Natural killer cell (primary cell): ENCODE results near the gene GPR31. TPM values are rescaled to one million over a fixed set of nuclear protein-coding genes. Genes with fewer than 3 reads are reported as not detected.

Experiments
- ATAC-seq, 3 donors: fragments of 150-1000 bp in 2 of 3; fragments of 200-7000 bp in 1 of 3; cut with Tn5 transposase; 1 replicate in 1 of 3; 2 replicates in 2 of 3; pipeline ENCODE4 v1.10.0; 2021; ENCODE audit warnings: mild to moderate bottlenecking in 2 of 3, moderate library complexity in 2 of 3
- DNase-seq, 2 donors: peaks; one replicate each; pipeline versions ENCODE4 v3.0.0 to v3.0.0-alpha.2; 2013 to 2021; ENCODE audit warnings: mixed read lengths in 1 of 2
- H3K27ac ChIP-seq: one replicate; pipeline ENCODE4 v1.5.1; 2013; ENCODE audit warnings: mild to moderate bottlenecking, low read length
- H3K27me3 ChIP-seq: one replicate; pipeline ENCODE4 v1.6.1; 2013; ENCODE audit warnings: low read length; ENCODE audit not compliant: control insufficient read depth, insufficient read depth
- H3K36me3 ChIP-seq: one replicate; pipeline ENCODE4 v1.6.1; 2013; ENCODE audit warnings: low read length; ENCODE audit not compliant: control insufficient read depth, insufficient read depth
- H3K4me1 ChIP-seq: one replicate; pipeline ENCODE4 v1.6.1; 2013; ENCODE audit warnings: low read length; ENCODE audit not compliant: control insufficient read depth, insufficient read depth
- H3K4me3 ChIP-seq: one replicate; pipeline ENCODE4 v1.5.1; 2013; ENCODE audit warnings: low read length
- H3K9me3 ChIP-seq: one replicate; pipeline ENCODE4 v1.6.1; 2013; ENCODE audit warnings: low read length; ENCODE audit not compliant: control insufficient read depth, insufficient read depth
- H3K27ac Mint-ChIP-seq, 2 donors: one replicate each; pipeline ENCODE4 v1.8.0; 2022; ENCODE audit warnings: mild to moderate bottlenecking in 2 of 2, mixed read lengths in 2 of 2, moderate library complexity in 1 of 2
- H3K27me3 Mint-ChIP-seq, 2 donors: one replicate each; pipeline ENCODE4 v1.8.0; 2022; ENCODE audit warnings: low read depth in 2 of 2, mixed read lengths in 2 of 2
- H3K36me3 Mint-ChIP-seq: one replicate; pipeline ENCODE4 v1.8.0; 2022; ENCODE audit warnings: mixed read lengths
- H3K4me1 Mint-ChIP-seq, 2 donors: one replicate each; pipeline ENCODE4 v1.8.0; 2022; ENCODE audit warnings: mixed read lengths in 2 of 2
- H3K4me3 Mint-ChIP-seq: one replicate; pipeline ENCODE4 v1.8.0; 2022; ENCODE audit warnings: mild to moderate bottlenecking, moderate library complexity, mixed read lengths
- H3K9me3 Mint-ChIP-seq, 2 donors: one replicate each; pipeline ENCODE4 v1.8.0; 2022; ENCODE audit warnings: mixed read lengths in 2 of 2
- WGBS: methylation state at CpG from one replicate; pipeline ENCODE4 v1.1.7; 2013; ENCODE audit warnings: missing lambda C conversion rate; ENCODE audit not compliant: insufficient coverage; 5-methylcytosine and 5-hydroxymethylcytosine counted together
- intact Hi-C: fragments of 100-400 bp; cut with micrococcal nuclease; formaldehyde crosslinking; loops from one replicate; pipeline ENCODE4 v1.14.2; 2022
- total RNA-seq, 4 donors: library from RNA; stranded (reverse); fragments of 120-200 nt in 1 of 4; gene quantifications; one replicate each; pipeline versions ENCODE4 v1.2.3 to v1.2.4, GENCODE V29; 2013 to 2022
- TF ChIP-seq, protein P1 (sequence below): fragments of 200-600 bp; IDR thresholded peaks from one replicate; pipeline ENCODE4 v1.8.0; 2022; ENCODE audit warnings: antibody characterized with exemption

The GPR31 gene
- total RNA-seq, 3 donors from 2014 or later (not counting 1 experiment from before 2014, with no cell fraction given) = 0.24 TPM; not detected in 2

DNA sequence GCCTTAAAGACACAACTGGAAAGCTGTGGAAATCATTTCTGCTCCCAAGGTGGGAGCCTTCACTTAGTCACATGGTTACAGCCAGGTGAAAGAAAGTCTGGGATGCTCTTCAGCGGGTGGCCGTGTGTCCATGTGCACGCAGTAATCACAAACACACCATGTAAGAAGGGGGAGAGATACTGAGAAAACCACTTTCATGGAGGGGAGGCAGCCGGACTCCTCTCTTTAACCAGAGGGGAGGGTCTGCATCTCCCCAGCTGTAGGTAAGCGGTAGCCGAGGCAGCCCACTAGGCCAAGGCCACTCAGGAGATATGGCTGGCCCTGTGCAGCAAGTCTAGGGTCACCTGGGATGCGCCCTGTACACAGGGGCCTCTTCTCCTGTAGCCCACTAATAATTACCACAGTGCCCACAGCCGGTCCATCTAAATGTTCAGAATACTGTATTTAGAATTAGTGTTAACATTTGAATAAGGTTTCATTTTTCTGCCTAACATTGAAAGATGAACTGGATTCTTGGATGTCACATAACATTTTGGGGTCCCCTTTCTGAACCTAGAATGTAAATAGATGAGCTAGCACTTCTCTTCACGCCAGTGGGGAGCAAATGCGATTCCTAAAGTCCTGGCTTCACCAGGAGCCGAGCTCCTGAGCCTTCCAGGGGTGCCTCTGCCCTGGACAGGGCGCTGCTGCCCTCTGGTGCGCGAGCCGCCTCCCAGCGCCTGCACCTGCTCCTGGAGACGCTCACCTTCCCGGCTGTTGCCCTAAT, 15.9 kb downstream of the GPR31 start:
- Histone ChIP-seq H3K27ac (no peak overlapping the region), H3K4me1 (peaks cover 23% of the 10 kb centered on the region), H3K36me3 (no peaks in the 10 kb centered on the region), H3K4me3 (no peak overlapping the region), H3K9me3 (no peaks in the 10 kb centered on the region), H3K27me3 (no peaks in the 10 kb centered on the region)
- Mint-ChIP-seq H3K4me1 (peaks cover 16% of the 10 kb centered on the region in 2 donors), H3K9me3 (no peaks in the 10 kb centered on the region), H3K27ac (no peak overlapping the region), H3K27me3 (peaks cover 25 to 43% of the 10 kb centered on the region in 2 donors), H3K4me3 (no peak overlapping the region), H3K36me3 (no peaks in the 10 kb centered on the region)
- 48% methylated on average over 18 of the region's 18 CpGs for WGBS
- intact Hi-C loops = loop anchor here (1.0 to 5.0 kb wide), 2 partner anchors 356 to 365 kb away; no protein-coding TSS in a partner anchor
- ATAC-seq (peak in 2 of 3 donors; percentile 57 to 72), DNase-seq (peak in 1 of 2 donors; percentile 75)
- TF ChIP-seq, protein P1, sequence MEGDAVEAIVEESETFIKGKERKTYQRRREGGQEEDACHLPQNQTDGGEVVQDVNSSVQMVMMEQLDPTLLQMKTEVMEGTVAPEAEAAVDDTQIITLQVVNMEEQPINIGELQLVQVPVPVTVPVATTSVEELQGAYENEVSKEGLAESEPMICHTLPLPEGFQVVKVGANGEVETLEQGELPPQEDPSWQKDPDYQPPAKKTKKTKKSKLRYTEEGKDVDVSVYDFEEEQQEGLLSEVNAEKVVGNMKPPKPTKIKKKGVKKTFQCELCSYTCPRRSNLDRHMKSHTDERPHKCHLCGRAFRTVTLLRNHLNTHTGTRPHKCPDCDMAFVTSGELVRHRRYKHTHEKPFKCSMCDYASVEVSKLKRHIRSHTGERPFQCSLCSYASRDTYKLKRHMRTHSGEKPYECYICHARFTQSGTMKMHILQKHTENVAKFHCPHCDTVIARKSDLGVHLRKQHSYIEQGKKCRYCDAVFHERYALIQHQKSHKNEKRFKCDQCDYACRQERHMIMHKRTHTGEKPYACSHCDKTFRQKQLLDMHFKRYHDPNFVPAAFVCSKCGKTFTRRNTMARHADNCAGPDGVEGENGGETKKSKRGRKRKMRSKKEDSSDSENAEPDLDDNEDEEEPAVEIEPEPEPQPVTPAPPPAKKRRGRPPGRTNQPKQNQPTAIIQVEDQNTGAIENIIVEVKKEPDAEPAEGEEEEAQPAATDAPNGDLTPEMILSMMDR = peak; percentile 51

DNA sequence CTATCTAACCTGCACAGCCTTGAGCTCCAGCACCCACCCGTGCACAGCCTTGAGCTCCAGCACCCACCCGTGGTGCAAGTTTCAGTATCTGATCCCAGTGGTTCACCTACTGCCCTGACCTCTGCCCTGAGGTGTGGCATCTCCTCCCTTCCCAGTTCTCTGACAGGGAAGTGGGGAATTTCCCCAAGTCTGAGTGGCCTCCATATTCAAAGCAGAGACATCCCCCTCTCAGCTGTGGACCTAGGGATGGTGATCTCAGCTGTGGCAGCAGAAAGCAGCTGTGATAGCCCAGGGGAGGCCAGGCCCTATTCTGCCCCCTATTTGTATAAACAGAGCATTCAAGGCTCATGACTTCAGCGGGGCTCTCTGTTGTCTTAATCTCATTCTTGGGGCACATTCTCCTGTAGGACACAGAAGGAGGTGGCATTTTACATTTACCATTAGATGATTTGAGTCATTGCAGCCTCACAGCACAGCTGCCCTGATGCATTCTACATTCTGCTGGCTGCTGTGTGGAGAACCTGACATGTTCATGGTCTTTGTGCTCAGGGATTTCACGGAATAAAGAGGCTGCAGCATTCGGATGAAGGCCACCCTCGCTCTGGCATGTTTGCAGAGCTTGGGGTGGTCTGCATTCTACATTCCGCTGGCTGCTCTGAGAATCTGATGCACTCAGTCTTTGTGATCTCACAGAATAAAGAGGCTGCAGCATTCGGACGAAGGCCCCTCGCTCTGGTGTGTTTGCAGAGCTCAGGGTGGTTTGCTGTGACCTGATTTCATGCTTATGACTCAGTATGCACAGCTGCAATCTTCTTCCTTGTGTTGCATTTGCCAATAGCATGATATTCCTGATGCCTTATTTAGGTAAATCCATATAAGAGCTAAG, 16.9 kb downstream of the GPR31 start:
- Mint-ChIP-seq H3K27me3 (peaks cover 16 to 49% of the 10 kb centered on the region in 2 donors), H3K4me3 (peak overlapping the region; percentile 17), H3K9me3 (no peaks in the 10 kb centered on the region), H3K4me1 (peaks cover 16% of the 10 kb centered on the region in 2 donors), H3K36me3 (no peaks in the 10 kb centered on the region), H3K27ac (no peak overlapping the region)
- peaks cover 23% of the 10 kb centered on the region for H3K4me1 ChIP-seq
- H3K27ac ChIP-seq = no peak overlapping the region
- H3K27me3 ChIP-seq = no peaks in the 10 kb centered on the region
- intact Hi-C loops = loop anchor here (5.0 kb wide), 1 partner anchor 364 kb away; no protein-coding TSS in a partner anchor
- TF ChIP-seq, protein P1 = no peak
- no peaks in the 10 kb centered on the region for H3K9me3 ChIP-seq
- WGBS = 81% methylated on average over 10 of the region's 10 CpGs
- H3K36me3 ChIP-seq = peaks cover 2% of the 10 kb centered on the region
- ATAC-seq = no peak
- H3K4me3 ChIP-seq = no peak overlapping the region
- no peak for DNase-seq

DNA sequence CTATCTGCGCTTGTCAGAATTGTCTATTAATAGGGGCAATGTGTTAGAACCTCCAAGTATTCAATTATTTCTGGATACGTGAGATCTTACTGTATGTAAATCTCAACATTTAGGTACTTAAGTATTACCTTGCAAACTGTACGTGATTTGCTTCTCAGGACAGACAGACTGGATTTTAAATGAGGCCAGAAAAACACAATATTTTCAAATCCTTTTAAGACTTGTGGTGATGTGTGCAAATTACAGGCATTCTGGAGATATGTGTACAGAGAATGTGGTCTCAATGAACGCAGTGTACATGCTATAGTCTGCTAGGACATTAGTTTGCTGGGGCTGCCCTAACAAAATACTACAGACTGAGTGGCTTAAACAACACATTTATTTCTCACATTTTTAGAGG, 18.0 kb downstream of the GPR31 start:
- WGBS = 73% methylated on average over 4 of the region's 4 CpGs
- no peak overlapping the region for H3K27ac Mint-ChIP-seq
- no peaks in the 10 kb centered on the region for H3K36me3 Mint-ChIP-seq

More for the DNA sequence above, 18.0 kb downstream of the GPR31 start:
- H3K27me3 Mint-ChIP-seq = peaks cover 12 to 40% of the 10 kb centered on the region in 2 donors
- Histone ChIP-seq H3K36me3 (peaks cover 2% of the 10 kb centered on the region), H3K9me3 (no peaks in the 10 kb centered on the region), H3K27me3 (no peaks in the 10 kb centered on the region), H3K27ac (no peak overlapping the region), H3K4me1 (peaks cover 23% of the 10 kb centered on the region), H3K4me3 (no peak overlapping the region)
- DNase-seq (no peak), ATAC-seq (peak in 1 of 3 donors; percentile 58)
- peaks cover 16% of the 10 kb centered on the region in 2 donors for H3K4me1 Mint-ChIP-seq
- TF ChIP-seq, protein P1 = no peak
- H3K9me3 Mint-ChIP-seq = no peaks in the 10 kb centered on the region
- intact Hi-C loops = loop anchor here (5.0 kb wide), 1 partner anchor 362 kb away; no protein-coding TSS in a partner anchor
- H3K4me3 Mint-ChIP-seq = no peak overlapping the region
